Stimulated activated CD8-positive, alpha-beta memory T cell treated with anti-CD3 and anti-CD28 coated beads, Interleukin-4, amount 100 ng/mL, for 1 hour (primary cell): ENCODE data around the gene DPH1.

Experiments used
- DNase-seq, 2 donors: peaks; one replicate each; pipeline ENCODE4 v3.0.0-alpha.2; 2020; ENCODE audit warnings: low read depth in 2 of 2, low spot score in 1 of 2

DPH1 gene

GRCh38 chr17:2027528-2028233 is 2.3 kb upstream of the DPH1 start:
- no peak for DNase-seq

- no peak for DNase-seq
These were observed 1.7 kb upstream of the DPH1 start for GRCh38 chr17:2028234-2028614.

GRCh38 chr17:2028737-2029136 is 1.2 kb upstream of the DPH1 start:
- DNase-seq, result no peak

GRCh38 chr17:2030779-2031163 is 818 bp downstream of the DPH1 start:
- no peak for DNase-seq

- DNase-seq, result no peak
These were observed 3.2 kb downstream of the DPH1 start for GRCh38 chr17:2033153-2033552.

GRCh38 chr17:2034157-2034556 is 4.2 kb downstream of the DPH1 start:
- DNase-seq, result no peak

- no peak for DNase-seq
These were observed 5.0 kb downstream of the DPH1 start for GRCh38 chr17:2034806-2035540.

- DNase-seq, result no peak
These were observed 5.9 kb downstream of the DPH1 start for GRCh38 chr17:2035541-2036488.

GRCh38 chr17:2037155-2037554 is 7.2 kb downstream of the DPH1 start:
- no peak for DNase-seq

GRCh38 chr17:2040219-2040827 is 10.4 kb downstream of the DPH1 start:
- no peak for DNase-seq

- no peak for DNase-seq
These were observed 11.1 kb downstream of the DPH1 start for GRCh38 chr17:2040942-2041560.

- DNase-seq, result peak; percentile 95 to 97
These were observed 11.8 kb downstream of the DPH1 start, which contains the start of gene OVCA2 for GRCh38 chr17:2041561-2042389. OVCA2 (plus strand) TSS chr17:2042022; CDS start chr17:2042048, 26 bp downstream.

- no peak for DNase-seq
These were observed 12.5 kb downstream of the DPH1 start for GRCh38 chr17:2042390-2042847.

GRCh38 chr17:2042933-2043332 is 13.0 kb downstream of the DPH1 start:
- DNase-seq, result no peak

- no peak for DNase-seq
These were observed 13.8 kb downstream of the DPH1 start for GRCh38 chr17:2043785-2044184.

- DNase-seq, result no peak
These were observed 14.4 kb downstream of the DPH1 start for GRCh38 chr17:2044263-2044894.

- no peak for DNase-seq
These were observed 17.6 kb downstream of the DPH1 start for GRCh38 chr17:2047590-2047989.

GRCh38 chr17:2048805-2049204 is 18.9 kb downstream of the DPH1 start:
- DNase-seq, result no peak
